ENCODE results near the gene FTL.
"Not testable (repeated sequence)": the region's sequence is repeated elsewhere in the genome, so short reads cannot be mapped to it uniquely, and the experiment has no call there.

The FTL gene

DNA sequence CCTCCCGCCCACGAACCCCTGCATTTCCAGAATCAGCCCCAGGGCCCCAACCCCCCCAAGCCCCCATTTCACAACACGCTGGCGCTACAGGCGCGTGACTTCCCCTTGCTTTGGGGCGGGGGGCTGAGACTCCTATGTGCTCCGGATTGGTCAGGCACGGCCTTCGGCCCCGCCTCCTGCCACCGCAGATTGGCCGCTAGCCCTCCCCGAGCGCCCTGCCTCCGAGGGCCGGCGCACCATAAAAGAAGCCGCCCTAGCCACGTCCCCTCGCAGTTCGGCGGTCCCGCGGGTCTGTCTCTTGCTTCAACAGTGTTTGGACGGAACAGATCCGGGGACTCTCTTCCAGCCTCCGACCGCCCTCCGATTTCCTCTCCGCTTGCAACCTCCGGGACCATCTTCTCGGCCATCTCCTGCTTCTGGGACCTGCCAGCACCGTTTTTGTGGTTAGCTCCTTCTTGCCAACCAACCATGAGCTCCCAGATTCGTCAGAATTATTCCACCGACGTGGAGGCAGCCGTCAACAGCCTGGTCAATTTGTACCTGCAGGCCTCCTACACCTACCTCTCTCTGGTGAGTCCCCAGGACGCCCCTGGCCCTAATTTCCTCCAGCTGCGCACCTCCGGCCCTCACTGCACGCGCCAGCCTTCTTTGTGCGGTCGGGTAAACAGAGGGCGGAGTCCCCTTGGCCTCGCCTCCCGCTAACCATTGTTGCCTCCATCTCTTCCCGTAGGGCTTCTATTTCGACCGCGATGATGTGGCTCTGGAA is at the start of gene FTL:
Gene FTL, plus strand, starts transcription at position 270 of the 766 bp plus-strand sequence. Its CDS starts 199 bp downstream, at position 469.
- Mint-ChIP-seq H3K4me1 (peaks cover 58% of the 10 kb centered on the region), H3K9me3 (no peaks in the 10 kb centered on the region), H3K4me3 (peak within 1 kb of the TSS; percentile 99), H3K36me3 (ENCODE audit: insufficient read depth) (peaks cover 27% of the 10 kb centered on the region), H3K27me3 (no peaks in the 10 kb centered on the region), H3K27ac (ENCODE audit: low read depth) (peak within 1 kb of the TSS; percentile 99)
- peak; percentile 77 for ATAC-seq (replicated peaks; ENCODE audit: extremely low read depth, poor library complexity, severe bottlenecking)
- peak; percentile 70 to 72 for DNase-seq (ENCODE audit: low spot score in 2 of 2)

DNA sequence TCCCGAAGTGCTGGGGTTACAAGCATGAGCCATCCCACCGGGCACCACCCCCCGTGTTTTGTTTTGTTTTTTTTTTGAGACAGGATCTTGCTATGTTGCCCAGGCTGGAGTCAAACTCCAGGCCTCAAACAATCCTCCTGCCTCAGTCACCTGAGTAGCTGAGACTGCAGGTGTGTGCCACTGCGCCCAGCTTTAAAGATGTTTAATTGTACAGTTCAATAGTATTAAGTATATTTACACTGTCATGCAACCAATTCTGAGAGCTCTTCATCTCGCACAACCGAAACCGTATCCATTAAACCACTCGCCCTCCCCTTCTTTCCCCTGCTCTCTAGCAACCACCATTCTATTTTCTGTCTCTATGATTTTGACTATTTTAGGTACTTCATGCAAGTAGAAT is 49.4 kb upstream of the FTL start:
- no peak for ATAC-seq (replicated peaks; ENCODE audit: extremely low read depth, poor library complexity, severe bottlenecking)
- no peak for DNase-seq (ENCODE audit: low spot score in 2 of 2)
- H3K9me3 Mint-ChIP-seq, result no peaks in the 10 kb centered on the region
- no peaks in the 10 kb centered on the region for H3K4me1 Mint-ChIP-seq
- no peak overlapping the region for H3K4me3 Mint-ChIP-seq
- peaks cover 37% of the 10 kb centered on the region for H3K36me3 Mint-ChIP-seq (ENCODE audit: insufficient read depth)
- H3K27me3 Mint-ChIP-seq, result no peaks in the 10 kb centered on the region
- no peak overlapping the region for H3K27ac Mint-ChIP-seq (ENCODE audit: low read depth)

DNA sequence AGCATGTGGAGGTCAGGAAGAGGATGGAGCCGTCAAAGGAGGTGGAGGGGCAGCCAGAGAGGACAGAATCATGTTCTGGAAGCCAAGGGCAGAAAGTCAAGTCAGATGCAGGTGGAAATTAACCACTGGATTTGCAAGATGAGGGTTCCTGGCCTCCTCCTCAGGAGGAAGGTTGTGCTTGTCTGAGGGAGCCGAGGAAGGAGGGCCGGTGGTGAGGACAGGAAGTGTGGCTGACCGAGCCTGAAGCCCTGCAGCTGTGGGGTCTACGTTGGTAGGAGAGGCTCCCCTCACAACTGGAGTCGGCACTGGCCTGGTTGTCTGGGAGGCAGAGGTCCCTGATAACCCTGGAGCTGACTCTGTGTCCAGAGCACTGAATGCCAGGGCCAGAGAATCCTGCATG is 47.0 kb upstream of the FTL start:
- Mint-ChIP-seq H3K36me3 (ENCODE audit: insufficient read depth) (peaks cover 29% of the 10 kb centered on the region), H3K9me3 (no peaks in the 10 kb centered on the region), H3K4me1 (no peaks in the 10 kb centered on the region), H3K27me3 (no peaks in the 10 kb centered on the region), H3K4me3 (no peak overlapping the region), H3K27ac (ENCODE audit: low read depth) (no peak overlapping the region)
- ATAC-seq (replicated peaks; ENCODE audit: extremely low read depth, poor library complexity, severe bottlenecking) (no peak), DNase-seq (ENCODE audit: low spot score in 2 of 2) (no peak)

DNA sequence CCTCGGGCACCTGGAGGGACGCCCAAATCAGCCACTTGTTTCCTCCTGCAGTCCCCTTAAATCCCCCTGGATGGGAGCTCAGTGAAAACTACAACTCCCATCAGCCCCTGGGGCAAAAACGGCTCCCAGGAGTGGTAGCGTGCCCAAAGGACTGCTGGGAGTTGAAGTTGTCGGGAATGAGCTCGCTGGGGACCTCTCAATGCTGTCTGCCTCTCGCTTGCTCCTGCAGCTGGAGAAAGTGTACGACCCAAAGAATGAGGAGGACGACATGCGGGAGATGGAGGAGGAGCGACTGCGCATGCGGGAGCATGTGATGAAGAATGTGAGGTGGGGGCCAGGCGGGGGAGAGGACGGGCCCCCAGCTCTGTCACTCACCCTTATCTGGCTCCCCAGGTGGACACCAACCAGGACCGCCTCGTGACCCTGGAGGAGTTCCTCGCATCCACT is 46.3 kb upstream of the FTL start:
- no peak overlapping the region for H3K4me3 Mint-ChIP-seq
- DNase-seq (ENCODE audit: low spot score in 2 of 2) (no peak), ATAC-seq (replicated peaks; ENCODE audit: extremely low read depth, poor library complexity, severe bottlenecking) (no peak)
- H3K9me3 Mint-ChIP-seq, result no peaks in the 10 kb centered on the region
- no peaks in the 10 kb centered on the region for H3K4me1 Mint-ChIP-seq
- no peak overlapping the region for H3K27ac Mint-ChIP-seq (ENCODE audit: low read depth)
- no peaks in the 10 kb centered on the region for H3K27me3 Mint-ChIP-seq
- peaks cover 29% of the 10 kb centered on the region for H3K36me3 Mint-ChIP-seq (ENCODE audit: insufficient read depth)

DNA sequence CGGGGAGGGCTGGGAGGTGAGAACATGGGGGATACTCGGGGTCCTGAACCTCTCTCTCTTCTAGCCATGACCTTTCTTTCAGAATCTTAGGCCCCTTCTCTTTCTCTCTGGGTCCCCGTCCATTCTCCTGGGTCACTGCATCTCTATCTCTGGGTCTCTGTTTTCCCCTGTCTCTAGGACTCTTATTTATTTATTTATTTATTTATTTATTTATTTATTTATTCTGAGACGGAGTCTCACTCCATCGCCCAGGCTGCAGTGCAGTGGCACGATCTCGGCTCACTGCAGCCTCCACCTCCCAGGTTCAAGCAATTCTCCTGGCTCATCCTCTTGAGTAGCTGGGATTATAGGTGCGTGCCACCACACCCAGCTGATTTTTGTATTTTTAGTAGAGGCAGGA is 45.8 kb upstream of the FTL start:
- not testable (repeated sequence) for H3K4me3 Mint-ChIP-seq; H3K27me3 Mint-ChIP-seq; ATAC-seq (replicated peaks; ENCODE audit: extremely low read depth, poor library complexity, severe bottlenecking); H3K9me3 Mint-ChIP-seq; H3K27ac Mint-ChIP-seq (ENCODE audit: low read depth); DNase-seq (ENCODE audit: low spot score in 2 of 2); H3K4me1 Mint-ChIP-seq
- peaks cover 26% of the 10 kb centered on the region for H3K36me3 Mint-ChIP-seq (ENCODE audit: insufficient read depth)

DNA sequence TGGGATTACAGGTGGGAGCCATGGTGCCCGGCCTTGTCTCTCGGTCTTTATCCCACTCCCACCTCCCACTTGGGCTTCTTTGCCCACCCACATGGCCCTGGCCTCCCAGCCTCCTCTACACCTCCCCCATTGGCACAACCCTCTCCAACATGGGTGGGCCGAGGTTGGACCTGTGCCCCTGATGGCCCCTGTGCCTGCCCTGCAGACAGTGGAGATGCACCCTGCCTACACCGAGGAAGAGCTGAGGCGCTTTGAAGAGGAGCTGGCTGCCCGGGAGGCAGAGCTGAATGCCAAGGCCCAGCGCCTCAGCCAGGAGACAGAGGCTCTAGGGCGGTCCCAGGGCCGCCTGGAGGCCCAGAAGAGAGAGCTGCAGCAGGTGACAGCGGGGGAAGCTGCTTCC is 44.2 kb upstream of the FTL start:
- DNase-seq (ENCODE audit: low spot score in 2 of 2) (no peak), ATAC-seq (replicated peaks; ENCODE audit: extremely low read depth, poor library complexity, severe bottlenecking) (no peak)
- no peaks in the 10 kb centered on the region for H3K27me3 Mint-ChIP-seq
- no peaks in the 10 kb centered on the region for H3K4me1 Mint-ChIP-seq
- no peak overlapping the region for H3K27ac Mint-ChIP-seq (ENCODE audit: low read depth)
- no peak overlapping the region for H3K4me3 Mint-ChIP-seq
- H3K9me3 Mint-ChIP-seq, result no peaks in the 10 kb centered on the region
- peaks cover 18% of the 10 kb centered on the region for H3K36me3 Mint-ChIP-seq (ENCODE audit: insufficient read depth)

DNA sequence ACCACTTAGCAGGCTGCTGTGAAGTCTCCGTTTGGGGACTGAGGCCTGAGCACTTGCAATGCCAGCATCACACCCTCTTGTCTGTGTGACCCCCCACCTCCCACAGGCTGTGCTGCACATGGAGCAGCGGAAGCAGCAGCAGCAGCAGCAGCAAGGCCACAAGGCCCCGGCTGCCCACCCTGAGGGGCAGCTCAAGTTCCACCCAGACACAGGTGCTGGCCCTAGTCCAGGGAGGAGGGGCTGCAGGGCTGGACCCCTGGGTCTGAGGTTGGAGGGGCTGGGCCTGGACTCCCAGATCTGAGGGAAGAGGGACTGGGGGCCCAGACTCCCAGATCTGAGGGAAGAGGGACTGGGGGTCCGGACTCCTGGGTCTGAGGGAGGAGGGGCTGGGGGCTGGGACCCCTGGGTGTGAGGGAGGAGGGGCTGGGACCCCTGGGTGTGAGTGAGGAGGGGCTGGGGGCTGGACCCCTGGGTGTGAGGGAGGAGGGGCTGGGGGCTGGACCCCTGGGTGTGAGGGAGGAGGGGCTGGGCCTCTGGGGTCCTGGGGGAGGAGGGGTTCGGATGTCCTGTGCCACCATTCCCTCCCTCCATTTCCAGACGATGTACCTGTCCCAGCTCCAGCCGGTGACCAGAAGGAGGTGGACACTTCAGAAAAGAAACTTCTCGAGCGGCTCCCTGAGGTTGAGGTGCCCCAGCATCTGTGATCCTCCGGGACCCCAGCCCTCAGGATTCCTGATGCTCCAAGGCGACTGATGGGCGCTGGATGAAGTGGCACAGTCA is 43.2 kb upstream of the FTL start:
- H3K4me1 Mint-ChIP-seq, result no peaks in the 10 kb centered on the region
- no peak overlapping the region for H3K27ac Mint-ChIP-seq (ENCODE audit: low read depth)
- no peak overlapping the region for H3K4me3 Mint-ChIP-seq
- no peak for ATAC-seq (replicated peaks; ENCODE audit: extremely low read depth, poor library complexity, severe bottlenecking)
- DNase-seq (ENCODE audit: low spot score in 2 of 2), result no peak
- no peaks in the 10 kb centered on the region for H3K9me3 Mint-ChIP-seq
- H3K27me3 Mint-ChIP-seq, result no peaks in the 10 kb centered on the region
- peaks cover 12% of the 10 kb centered on the region for H3K36me3 Mint-ChIP-seq (ENCODE audit: insufficient read depth)

DNA sequence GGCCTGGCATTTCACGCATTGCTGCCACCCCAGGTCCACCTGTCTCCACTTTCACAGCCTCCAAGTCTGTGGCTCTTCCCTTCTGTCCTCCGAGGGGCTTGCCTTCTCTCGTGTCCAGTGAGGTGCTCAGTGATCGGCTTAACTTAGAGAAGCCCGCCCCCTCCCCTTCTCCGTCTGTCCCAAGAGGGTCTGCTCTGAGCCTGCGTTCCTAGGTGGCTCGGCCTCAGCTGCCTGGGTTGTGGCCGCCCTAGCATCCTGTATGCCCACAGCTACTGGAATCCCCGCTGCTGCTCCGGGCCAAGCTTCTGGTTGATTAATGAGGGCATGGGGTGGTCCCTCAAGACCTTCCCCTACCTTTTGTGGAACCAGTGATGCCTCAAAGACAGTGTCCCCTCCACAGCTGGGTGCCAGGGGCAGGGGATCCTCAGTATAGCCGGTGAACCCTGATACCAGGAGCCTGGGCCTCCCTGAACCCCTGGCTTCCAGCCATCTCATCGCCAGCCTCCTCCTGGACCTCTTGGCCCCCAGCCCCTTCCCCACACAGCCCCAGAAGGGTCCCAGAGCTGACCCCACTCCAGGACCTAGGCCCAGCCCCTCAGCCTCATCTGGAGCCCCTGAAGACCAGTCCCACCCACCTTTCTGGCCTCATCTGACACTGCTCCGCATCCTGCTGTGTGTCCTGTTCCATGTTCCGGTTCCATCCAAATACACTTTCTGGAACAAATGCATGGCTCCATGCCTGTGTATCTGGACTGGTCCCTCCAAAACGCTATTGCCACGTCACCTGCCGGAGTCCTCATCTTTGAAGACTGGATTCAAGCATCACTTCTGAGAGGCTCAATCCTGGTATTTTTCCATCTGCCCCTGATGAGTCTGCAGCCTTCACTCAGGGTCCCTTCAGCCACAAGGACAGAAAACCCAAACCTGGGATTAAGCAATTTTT is 42.3 kb upstream of the FTL start:
- Mint-ChIP-seq H3K4me3 (no peak overlapping the region), H3K27ac (ENCODE audit: low read depth) (no peak overlapping the region)
- DNase-seq (ENCODE audit: low spot score in 2 of 2), result no peak

DNA sequence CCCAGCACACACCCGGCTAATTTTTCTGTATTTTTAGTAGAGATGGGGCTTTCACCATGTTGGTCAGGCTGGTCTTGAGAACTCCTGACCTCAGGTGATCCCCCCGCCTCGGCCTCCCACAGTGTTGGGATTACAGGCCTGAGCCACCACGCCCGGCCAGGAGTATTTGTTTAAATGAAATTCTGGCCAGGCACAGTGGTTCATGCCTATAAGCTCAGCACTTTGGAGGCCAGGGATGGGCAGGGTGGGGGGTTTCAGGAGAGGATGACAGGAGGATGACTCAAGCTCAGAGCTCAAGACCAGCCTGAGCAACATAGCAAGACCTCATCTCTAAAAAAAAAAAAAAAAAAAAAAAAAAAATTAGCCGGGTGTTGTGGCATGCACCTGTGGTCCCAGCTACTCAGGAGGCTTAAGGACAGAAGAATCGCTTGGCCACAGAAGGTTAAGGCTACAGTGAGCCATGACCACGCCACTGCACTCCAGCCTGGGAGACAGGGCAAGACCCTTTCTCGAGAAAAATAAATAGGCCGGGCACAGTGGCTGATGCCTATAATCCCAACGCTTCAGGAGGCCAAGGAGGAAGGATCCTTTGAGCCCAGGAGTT is 39.8 kb upstream of the FTL start:
- Mint-ChIP-seq H3K9me3 (no peaks in the 10 kb centered on the region), H3K4me3 (no peak overlapping the region), H3K27ac (ENCODE audit: low read depth) (no peak overlapping the region), H3K27me3 (no peaks in the 10 kb centered on the region), H3K4me1 (no peaks in the 10 kb centered on the region), H3K36me3 (ENCODE audit: insufficient read depth) (peaks cover 11% of the 10 kb centered on the region)
- ATAC-seq (replicated peaks; ENCODE audit: extremely low read depth, poor library complexity, severe bottlenecking) (no peak), DNase-seq (ENCODE audit: low spot score in 2 of 2) (no peak)

More for the DNA sequence above, 42.3 kb upstream of the FTL start:
- Mint-ChIP-seq H3K27me3 (no peaks in the 10 kb centered on the region), H3K9me3 (no peaks in the 10 kb centered on the region), H3K4me1 (no peaks in the 10 kb centered on the region), H3K36me3 (ENCODE audit: insufficient read depth) (peaks cover 12% of the 10 kb centered on the region)
- no peak for ATAC-seq (replicated peaks; ENCODE audit: extremely low read depth, poor library complexity, severe bottlenecking)

DNA sequence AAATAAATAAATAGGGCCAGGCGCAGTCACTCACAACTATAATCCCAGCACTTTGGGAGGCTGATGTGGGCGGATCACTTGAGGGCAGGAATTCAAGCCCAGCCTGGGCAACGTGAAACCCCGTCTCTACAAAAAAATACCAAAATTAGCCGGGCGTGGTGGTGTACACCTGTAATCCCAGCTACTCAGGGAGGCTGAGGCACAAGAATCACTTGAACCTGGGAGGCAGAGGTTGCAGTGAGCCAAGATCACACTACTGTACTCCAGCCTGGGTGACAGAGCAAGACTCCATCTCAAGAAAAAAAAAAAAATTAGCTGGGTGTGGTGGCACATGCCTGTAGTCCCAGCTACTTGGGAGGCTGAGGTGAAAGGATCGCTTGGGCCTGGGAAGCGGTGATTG is 39.2 kb upstream of the FTL start:
- H3K27ac Mint-ChIP-seq (ENCODE audit: low read depth), result not testable (repeated sequence)

DNA sequence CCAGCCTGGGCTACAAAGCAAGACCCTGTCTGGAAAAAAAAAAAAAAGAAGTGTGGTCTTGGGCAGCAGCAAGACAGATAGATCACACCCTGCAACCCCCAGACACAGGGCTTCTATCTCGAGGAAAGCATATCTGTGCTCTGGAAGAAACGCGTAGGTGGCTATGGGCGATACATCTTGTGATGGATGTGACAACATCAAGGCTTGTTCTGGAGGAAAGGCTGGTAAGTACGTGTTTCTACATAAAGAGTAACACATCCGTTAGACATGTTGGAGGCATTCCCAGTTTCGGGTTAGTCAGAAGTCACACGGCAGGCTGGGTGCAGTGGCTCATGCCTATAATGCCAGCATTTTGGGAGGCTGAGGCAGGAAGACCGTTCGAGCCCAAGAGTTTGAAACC is 38.2 kb upstream of the FTL start:
- H3K27me3 Mint-ChIP-seq, result no peaks in the 10 kb centered on the region
- H3K27ac Mint-ChIP-seq (ENCODE audit: low read depth), result peak overlapping the region; percentile 62
- ATAC-seq (replicated peaks; ENCODE audit: extremely low read depth, poor library complexity, severe bottlenecking) (no peak), DNase-seq (ENCODE audit: low spot score in 2 of 2) (no peak)
- no peak overlapping the region for H3K4me3 Mint-ChIP-seq
- no peaks in the 10 kb centered on the region for H3K4me1 Mint-ChIP-seq
- peaks cover 8% of the 10 kb centered on the region for H3K36me3 Mint-ChIP-seq (ENCODE audit: insufficient read depth)
- no peaks in the 10 kb centered on the region for H3K9me3 Mint-ChIP-seq

More for the DNA sequence above, 39.2 kb upstream of the FTL start:
- DNase-seq (ENCODE audit: low spot score in 2 of 2); H3K4me1 Mint-ChIP-seq; H3K27me3 Mint-ChIP-seq; ATAC-seq (replicated peaks; ENCODE audit: extremely low read depth, poor library complexity, severe bottlenecking); H3K4me3 Mint-ChIP-seq; H3K9me3 Mint-ChIP-seq: not testable (repeated sequence)
- H3K36me3 Mint-ChIP-seq (ENCODE audit: insufficient read depth), result peaks cover 11% of the 10 kb centered on the region

DNA sequence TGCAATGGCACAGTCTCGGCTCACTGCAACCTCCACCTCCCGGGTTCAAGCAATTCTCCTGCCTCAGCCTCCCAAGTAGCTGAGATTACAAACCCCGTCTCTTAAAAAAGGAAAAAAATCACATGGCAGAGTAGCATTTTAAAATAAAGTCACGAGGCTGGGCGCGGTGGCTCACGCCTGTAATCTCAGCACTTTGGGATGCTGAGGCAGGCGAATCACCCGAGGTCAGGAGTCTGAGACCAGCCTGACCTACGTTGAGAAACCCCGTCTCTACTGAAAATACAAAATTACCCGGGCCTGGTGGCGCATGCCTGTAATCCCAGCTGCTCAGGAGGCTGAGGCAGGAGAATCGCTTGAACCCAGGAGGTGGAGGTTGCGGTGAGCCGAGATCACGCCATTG is 37.4 kb upstream of the FTL start:
- H3K27me3 Mint-ChIP-seq; DNase-seq (ENCODE audit: low spot score in 2 of 2); H3K27ac Mint-ChIP-seq (ENCODE audit: low read depth); ATAC-seq (replicated peaks; ENCODE audit: extremely low read depth, poor library complexity, severe bottlenecking); H3K9me3 Mint-ChIP-seq; H3K36me3 Mint-ChIP-seq (ENCODE audit: insufficient read depth); H3K4me3 Mint-ChIP-seq; H3K4me1 Mint-ChIP-seq: not testable (repeated sequence)

All from central memory CD8-positive, alpha-beta T cell (primary cell).